Measurements from ENCODE around the gene RAD9A.

DNA sequence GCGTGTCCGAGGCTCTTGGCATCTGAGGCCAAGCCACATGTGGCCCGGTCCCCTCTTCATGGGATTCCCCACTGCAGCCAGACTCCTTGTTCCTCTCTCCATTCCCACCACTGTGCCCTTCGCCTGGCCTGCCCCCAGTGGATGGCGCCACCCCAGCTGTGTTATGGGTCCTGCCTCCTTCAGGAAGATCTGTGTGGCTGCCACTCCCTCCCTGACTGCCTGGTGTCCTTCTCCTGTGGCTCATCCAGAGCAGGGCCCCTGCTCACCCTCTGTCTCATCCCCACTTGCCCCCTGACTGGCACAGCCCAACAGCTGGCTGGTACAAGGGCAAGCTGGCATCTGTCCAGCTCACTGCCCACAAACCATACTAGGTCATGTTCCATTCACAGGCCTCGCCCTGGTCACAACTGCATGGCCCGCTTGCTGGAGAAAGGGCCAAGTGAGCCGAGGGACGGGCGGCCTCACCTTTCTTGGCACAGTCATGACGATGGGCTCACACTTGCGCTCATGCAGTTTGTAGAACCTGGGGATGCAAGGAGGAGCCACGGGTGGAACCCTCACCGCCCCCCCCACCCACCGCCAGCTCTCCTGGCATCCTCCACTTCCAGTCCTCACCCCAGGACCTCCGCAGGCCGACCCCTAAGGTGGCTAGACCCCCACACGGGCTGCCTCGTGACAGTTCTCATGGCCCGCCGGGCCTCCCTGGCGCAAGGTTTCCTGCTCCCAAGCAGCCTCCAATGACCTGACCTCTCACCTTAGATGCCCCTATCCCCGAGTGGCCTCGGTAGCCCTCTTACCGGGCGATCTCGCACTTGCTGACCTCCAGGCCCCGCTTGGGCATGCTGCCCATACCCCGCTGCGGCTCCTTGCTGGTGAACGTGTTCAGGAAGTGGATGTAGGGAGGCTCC, 47.8 kb downstream of the RAD9A start:
- TF ChIP-seq GLI4 (tag by site-specific recombination; IDR thresholded peaks at IDR 0.05) (no peak), SCRT1 (tag by site-specific recombination; IDR thresholded peaks at IDR 0.05; ENCODE audit: borderline replicate concordance) (no peak), ZBTB1 (tag by site-specific recombination; IDR thresholded peaks at IDR 0.05) (no peak), ZNF24 (tag by site-specific recombination; IDR thresholded peaks at IDR 0.05) (no peak), ZNF521 (tag by site-specific recombination; IDR thresholded peaks at IDR 0.05) (no peak), GLI2 (tag by site-specific recombination; IDR thresholded peaks at IDR 0.05; ENCODE audit: borderline replicate concordance, low read depth) (no peak)
- TF ChIP-seq, protein P1, sequence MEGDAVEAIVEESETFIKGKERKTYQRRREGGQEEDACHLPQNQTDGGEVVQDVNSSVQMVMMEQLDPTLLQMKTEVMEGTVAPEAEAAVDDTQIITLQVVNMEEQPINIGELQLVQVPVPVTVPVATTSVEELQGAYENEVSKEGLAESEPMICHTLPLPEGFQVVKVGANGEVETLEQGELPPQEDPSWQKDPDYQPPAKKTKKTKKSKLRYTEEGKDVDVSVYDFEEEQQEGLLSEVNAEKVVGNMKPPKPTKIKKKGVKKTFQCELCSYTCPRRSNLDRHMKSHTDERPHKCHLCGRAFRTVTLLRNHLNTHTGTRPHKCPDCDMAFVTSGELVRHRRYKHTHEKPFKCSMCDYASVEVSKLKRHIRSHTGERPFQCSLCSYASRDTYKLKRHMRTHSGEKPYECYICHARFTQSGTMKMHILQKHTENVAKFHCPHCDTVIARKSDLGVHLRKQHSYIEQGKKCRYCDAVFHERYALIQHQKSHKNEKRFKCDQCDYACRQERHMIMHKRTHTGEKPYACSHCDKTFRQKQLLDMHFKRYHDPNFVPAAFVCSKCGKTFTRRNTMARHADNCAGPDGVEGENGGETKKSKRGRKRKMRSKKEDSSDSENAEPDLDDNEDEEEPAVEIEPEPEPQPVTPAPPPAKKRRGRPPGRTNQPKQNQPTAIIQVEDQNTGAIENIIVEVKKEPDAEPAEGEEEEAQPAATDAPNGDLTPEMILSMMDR (tag by site-specific recombination; IDR thresholded peaks at IDR 0.05): peak; percentile 42; the same call in 1 of the 2 replicates

Data from HEK293 (cell line).